NCI-H1436 treated with DMSO at 0.1 percent for 48 hours (cell line): Measurements from ENCODE around the gene POC1A.
A peak's percentile ranks its signal among the peaks of the same experiment; 100 is the strongest.

Experiments used
- DNase-seq: peaks from one replicate; lab custom pipeline; 2025; lab: John Stamatoyannopoulos, UW

The POC1A gene

GRCh38 chr3:52154135-52155094 lies at the start of gene POC1A:
TSS of gene POC1A (minus strand) at chr3:52154423. CDS start at chr3:52154372, 51 bp downstream.
- peak; percentile 27 for DNase-seq

DNA sequence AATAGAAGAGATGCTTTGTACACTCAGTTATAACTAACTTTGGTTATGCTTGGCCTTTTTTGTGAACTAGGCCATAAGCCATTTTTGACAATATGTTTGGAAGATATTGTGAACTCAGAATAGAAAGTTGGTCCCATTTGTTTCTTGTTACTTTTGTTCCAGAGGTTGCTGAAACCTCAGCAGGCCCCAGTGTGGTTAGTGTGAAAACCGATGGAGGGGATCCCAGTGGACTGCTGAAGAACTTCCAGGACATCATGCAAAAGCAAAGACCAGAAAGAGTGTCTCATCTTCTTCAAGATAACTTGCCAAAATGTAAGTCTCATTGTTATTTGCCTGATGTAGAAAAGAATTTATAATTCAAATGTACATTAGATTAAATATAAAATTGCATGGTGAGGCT lies 49.5 kb upstream of the POC1A start:
- no peak for DNase-seq

- DNase-seq: no peak
These were observed 48.3 kb upstream of the POC1A start for GRCh38 chr3:52202384-52203077.

GRCh38 chr3:52200981-52201679 lies 46.9 kb upstream of the POC1A start:
- DNase-seq: no peak

DNA sequence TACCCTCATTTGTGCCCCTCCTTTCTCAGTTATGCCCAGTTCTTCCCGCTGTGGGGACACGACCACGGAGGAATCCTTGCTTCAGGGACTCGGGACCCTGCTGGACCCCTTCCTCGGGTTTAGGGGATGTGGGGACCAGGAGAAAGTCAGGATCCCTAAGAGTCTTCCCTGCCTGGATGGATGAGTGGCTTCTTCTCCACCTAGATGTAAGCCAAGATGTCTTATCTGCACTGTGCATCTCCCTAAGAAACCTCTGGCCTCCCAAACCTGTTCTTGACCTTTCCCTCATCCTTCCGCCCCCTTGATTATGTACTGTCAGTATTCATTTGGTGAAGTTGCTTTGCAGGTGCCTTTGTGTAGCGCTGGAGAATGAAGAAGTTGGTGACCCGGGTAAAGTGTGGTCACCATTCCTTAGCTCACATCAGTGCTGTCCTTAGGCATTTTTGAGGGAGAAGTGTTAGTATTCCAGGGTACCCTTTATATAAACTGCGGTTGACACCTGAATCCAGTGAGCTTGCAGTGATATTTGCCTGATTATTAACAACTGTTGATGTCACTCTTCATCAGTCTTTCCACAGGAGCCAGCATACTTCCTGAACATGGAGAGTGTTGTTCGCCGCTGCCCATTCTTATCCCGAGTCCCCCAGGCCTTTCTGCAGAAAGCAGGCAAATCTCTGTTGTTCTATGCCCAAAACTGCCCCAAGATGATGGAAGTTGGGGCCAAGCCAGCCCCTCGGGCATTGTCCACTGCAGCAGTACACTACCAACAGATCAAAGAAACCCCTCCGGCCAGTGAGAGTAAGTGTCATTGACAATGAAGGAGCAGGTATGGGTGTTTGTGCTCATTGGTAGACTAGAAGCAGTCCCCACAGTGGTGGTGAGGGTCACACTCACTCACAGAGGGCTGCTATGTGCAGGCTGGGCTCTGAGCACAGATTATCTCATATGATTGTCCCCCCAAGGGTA lies 44.7 kb upstream of the POC1A start:
- DNase-seq: no peak

DNA sequence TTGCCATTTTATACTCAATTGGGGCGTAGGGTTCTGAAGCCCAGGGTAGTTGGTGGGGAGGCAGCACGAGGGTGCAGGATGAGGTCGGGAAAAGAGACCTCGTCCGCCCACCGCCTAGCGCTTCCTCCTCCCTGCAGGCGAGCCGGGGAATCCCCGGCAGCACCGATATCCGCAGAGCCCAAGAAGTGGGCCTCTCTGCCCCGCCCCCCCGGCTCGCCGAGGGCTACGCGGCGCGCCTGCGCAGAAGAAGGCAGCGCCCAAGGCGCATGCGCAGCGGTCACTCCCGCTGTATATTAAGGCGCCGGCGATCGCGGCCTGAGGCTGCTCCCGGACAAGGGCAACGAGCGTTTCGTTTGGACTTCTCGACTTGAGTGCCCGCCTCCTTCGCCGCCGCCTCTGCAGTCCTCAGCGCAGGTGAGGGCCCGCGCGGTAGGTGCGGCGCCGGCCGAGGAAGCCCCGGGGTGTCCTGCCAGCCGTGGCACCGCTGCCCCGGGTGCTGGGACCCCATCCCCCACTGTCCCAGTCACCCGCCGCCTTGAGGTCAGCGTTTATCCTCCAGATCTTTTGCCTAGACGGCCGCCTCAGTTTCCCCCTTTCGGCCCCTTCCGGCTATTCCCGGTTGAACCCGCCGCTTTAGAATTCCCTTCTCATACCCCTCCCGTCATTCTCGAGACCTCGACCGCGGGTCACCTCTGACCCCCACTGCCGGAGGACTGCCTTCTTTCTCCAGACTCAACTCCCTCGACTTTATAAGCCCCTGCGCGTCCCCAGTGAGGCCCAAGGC lies 43.8 kb upstream of the POC1A start, which contains the start of gene ALAS1:
ALAS1 (plus strand) TSS at position 319 of the 784 bp plus-strand sequence. CDS start 1,082 bp downstream, outside the sequence.
- peak; percentile 30 for DNase-seq

DNA sequence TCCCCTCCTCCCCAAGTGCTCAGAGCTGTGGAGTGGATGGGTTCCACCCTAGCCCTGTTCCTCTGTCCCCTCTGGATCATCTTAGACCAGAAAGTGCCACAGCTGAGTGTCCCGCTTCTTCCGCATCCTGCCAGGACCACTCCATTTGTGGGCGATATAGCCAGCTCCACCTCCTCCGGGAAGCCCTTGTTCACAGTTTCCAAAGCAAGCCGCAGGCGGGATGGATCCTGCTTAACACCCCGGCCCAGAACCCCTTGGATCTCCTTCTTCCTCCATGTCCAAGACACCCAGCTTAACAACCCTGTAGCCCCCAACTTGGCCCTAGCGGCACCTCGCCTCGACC lies 43.2 kb upstream of the POC1A start:
- DNase-seq: no peak

DNA sequence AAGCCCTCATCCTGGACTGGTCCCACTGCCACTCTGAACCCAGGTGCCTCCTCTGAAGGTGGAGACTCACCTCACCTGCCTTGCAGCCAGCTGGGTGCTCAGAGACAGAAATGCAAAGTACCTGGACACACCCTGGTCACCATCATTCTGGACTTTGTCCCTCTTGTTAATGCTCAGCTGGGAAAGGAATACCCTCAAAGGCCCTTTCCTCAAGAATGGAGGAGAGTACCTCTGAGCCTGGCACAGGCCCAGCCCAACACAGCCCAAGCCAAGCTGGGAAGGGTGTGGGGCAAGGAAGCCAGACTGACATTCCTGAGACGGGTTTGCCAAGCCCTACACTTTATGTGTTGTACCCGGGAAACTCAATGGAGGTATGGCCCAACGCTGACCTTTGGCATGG lies 42.8 kb upstream of the POC1A start:
- DNase-seq: no peak

- no peak for DNase-seq
These were observed 41.7 kb upstream of the POC1A start for GRCh38 chr3:52195823-52196331.

DNA sequence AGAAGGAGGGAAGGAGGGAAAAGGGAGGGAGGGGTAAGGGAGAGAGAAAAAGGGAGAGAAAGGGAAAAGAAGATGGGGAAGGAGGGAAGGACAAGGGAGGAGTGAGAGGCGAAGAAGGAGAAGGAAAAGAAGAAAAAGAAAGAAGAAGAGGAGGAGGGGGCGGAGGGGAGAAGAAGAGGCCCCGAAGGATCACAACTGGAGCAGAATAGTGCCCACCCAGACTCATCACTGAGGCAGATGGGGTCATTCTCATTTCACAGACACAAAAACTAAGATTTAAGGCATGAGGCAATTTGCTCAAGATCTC lies 41.0 kb upstream of the POC1A start:
- DNase-seq: no peak

DNA sequence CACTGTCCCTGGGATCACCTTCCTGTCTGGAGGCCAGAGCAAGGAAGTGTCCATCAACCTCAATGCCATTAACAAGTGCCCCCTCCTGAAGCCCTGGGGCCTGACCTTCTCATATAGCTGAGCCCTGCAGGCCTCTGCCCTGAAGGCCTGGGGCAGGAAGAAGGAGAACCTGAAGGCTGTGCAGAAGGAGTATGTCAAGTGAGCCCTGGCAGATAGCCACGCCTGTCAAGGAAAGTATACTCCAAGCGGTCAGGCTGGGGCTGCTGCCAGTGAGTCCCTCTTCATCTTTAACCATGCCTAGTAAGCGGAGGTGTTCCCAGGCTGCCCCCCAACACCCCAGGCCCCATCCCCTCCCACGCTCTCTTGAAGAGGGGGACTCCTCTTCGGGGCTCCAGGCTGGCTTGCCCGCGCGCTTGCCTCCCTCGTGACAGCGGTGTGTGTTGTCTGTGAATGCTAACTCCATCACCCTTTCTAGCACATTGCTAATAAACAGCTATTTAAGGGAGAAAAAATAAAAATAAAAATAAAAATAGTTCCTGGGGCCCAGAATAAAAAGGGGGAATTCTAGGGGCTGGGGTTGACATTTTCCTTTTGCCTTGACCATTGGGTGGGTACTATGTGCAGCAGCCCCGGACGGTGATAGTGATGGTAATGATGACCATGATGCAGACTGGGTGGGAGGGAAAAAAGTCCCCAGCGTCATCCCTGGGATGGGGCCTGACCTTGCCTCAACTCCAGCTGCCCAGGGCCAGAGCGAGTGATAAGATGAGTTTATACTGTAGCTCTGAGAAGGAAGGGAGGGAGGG lies 40.5 kb upstream of the POC1A start:
- DNase-seq: no peak

GRCh38 chr3:52193065-52193464 lies 38.8 kb upstream of the POC1A start:
- no peak for DNase-seq

DNA sequence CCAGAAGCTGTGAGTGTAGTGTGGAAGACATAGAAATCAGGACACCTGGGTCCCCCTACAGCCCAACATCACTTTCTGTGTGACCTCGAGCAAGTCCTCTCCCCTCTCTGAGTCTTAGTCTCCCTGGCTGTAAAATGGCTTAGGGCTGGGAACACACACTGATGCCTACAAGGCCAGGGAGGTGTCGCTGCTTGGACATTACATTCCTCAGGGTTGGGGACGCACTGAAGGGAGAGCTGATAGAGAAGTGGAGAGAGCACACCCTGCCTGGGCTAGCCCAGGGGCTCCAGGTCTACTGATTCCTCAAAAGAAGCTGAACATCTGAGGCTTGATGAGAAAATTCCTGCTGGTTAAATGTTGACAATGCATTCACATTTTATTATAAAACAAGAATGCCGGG lies 37.4 kb upstream of the POC1A start:
- no peak for DNase-seq

DNA sequence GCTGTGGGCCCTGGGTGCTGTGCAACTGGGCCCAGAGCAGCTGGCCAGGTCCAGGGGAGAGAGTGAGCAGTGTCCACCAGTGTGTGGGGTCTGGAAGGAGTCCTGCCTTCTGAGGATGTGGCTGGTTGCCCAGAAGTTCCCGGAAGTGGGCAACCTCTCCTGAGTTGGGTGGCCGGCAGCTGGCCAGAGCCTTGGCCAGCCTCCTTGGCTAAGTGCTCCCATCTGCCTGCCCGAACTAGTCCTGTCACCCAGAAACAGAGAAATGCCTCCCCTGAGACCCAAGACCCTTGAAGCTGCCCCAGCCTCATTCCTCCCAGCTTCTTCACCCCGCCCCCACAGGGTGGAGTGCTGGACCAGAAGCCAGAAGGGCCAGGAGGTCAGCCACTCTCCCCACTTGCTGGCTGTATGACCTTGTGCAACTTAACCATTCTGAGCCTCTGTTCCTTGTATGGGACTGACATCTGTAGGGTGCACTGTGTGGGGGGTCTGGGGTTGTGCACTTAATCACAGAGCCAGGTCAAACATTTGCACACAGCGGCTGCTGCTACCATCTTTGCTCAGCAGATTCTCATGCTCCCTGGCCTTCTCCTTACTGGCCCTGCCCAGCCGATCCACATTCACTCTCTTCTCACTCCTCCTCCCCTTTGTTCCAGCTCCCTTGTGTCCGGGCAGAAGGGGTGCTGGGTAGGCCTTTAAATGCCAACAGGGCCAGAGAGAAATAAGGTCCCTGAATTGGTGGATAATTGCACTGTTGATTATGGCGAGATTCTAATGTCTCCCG lies 36.3 kb upstream of the POC1A start:
- no peak for DNase-seq

DNA sequence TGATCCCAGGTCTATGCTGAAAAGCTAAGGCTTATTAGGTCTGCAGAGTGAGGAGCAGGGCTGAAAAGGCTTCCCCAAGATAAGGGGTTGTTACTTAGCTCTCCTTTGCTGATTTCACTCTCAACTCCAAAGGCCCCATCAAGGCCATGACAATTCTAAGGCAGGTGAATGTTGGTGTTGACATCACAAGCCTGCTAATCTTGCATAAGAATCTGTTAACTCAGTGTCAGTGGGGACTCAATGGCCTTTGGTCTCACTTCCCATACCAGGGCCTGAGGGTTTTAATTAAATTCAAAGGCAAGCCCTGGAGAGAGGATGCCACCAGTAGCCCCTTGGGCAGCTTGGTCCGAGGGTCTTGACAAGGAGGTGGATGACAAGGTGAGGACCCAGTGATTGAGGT lies 34.3 kb upstream of the POC1A start:
- no peak for DNase-seq

GRCh38 chr3:52186729-52187128 lies 32.5 kb upstream of the POC1A start:
- no peak for DNase-seq

GRCh38 chr3:52185837-52186236 lies 31.6 kb upstream of the POC1A start:
- DNase-seq: no peak

- DNase-seq: no peak
These were observed 31.1 kb upstream of the POC1A start for GRCh38 chr3:52185311-52185710.

DNA sequence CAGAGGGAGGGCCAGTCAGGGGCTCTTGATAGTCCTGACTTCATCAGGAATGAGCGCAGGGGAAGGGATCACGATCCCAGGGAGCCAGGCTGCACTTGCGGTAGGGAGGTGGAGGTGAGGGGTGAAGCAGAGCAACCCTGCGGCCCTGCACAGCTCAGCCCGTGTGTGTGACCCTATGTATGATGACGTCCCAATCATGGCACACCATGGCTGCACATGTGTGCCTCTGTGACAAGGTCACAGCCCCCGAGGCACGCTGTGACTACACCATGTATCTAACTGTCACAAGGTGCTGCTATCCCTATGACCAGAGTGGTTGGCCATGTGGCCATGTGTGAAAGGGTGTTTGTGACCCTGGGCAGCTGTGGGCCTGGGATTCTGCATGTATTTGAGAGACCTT lies 30.5 kb upstream of the POC1A start:
- no peak for DNase-seq
